ENCODE measurements around the gene ARHGEF17.
A peak's percentile ranks its signal among the peaks of the same experiment; 100 is the strongest.

Gene ARHGEF17

DNA sequence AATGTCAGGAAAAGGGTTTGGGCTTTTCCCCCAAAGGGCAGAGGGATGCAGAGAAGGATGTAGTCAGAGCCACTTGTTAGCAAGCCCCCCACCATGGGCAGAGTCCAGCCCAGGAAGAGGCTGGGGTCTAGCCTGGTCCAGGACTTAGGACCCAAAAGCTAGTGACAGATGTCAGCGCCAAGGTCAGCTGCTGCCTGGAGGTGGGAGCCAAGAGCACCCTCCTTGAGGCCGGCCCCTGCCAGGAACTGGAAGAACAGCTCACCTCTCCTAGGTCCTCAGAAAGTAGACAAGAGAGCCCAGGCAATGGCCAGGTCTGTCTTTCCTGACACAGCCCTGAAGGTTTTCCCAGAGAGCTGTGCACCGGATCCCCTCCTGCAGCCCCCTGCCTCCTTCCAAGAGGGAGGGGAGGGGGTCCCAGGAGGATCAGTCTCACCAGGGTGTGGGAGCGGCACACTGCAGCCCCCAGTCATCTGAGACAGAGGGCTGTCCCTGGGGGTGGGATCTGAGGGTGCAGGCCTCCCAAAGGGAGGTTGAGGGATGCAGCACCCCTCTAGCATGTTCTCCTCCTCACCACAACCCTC, 14.6 kb upstream of the ARHGEF17 start:
- no peak for DNase-seq

DNA sequence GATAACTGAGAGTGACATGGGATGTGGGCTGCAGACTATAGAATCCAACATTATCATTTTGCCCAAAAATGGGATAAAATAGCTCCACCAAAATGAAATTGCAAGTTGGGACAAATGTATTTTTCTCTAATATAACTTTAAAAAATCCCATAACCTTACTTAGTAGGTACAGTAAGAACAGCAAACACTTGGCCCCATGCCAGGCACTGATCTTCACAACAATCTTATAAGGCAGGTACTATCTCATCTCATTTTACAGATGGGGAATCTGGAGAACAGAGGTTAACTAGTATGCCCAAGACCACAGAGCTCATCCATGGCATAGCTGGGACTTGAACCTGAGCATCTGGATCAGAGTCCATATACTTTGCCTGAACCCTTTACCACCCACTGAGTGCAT, 13.5 kb upstream of the ARHGEF17 start:
- DNase-seq: no peak

DNA sequence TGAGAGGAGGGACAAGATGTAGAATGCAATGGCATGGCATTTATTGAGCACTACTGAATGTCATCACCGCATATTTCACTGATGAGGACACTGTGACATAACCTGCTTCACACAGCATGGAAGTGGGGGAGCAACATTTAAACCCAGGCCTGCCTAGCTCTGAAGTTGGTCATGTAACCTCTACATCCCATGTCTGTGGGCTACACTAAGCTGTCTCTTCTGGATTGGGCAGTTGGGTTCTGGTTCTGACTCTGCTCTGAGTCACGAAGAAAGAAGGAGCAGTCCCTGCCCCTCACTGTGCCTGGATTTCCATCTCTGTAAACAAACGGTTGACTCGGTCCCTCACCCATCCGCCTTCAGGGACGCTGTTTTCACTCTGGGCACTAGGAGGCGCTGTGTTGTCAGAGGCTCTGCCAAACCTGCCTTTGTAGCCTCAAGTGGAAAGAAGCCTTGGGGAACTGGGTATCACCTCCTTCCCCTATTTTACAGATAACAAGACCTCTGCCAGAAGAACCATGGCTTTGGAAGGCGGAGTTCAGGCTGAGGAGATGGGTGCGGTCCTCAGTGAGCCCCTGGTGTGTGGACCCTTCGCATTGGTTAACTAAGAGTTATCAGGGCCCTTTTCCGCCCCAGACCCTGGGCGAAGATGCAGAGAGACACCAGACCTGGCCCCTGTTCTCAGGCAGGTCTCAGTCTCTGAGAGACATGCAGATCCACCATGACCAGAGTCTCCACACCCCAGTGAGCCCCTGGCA, 12.7 kb upstream of the ARHGEF17 start:
- peak; percentile 67 for DNase-seq

DNA sequence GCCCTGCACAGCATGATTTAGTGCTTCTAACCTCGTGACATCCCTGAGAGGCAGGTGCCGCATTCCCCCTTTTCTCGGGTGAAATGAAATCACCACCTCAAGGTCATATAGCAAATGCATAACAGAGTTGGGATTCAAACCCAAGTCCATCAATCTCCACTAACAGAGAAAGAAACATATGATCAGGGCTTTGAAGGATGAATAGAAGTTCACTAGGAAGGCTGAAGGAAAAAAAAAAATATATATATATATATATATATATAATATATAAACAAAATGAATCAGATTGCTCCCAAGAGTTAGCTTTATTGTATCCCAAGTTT, 12.1 kb upstream of the ARHGEF17 start:
- DNase-seq: no peak

DNA sequence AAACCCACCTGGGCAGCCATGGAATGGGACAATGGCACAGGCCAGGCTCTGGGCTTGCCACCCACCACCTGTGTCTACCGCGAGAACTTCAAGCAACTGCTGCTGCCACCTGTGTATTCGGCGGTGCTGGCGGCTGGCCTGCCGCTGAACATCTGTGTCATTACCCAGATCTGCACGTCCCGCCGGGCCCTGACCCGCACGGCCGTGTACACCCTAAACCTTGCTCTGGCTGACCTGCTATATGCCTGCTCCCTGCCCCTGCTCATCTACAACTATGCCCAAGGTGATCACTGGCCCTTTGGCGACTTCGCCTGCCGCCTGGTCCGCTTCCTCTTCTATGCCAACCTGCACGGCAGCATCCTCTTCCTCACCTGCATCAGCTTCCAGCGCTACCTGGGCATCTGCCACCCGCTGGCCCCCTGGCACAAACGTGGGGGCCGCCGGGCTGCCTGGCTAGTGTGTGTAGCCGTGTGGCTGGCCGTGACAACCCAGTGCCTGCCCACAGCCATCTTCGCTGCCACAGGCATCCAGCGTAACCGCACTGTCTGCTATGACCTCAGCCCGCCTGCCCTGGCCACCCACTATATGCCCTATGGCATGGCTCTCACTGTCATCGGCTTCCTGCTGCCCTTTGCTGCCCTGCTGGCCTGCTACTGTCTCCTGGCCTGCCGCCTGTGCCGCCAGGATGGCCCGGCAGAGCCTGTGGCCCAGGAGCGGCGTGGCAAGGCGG, 11.4 kb upstream of the ARHGEF17 start:
- no peak for DNase-seq

DNA sequence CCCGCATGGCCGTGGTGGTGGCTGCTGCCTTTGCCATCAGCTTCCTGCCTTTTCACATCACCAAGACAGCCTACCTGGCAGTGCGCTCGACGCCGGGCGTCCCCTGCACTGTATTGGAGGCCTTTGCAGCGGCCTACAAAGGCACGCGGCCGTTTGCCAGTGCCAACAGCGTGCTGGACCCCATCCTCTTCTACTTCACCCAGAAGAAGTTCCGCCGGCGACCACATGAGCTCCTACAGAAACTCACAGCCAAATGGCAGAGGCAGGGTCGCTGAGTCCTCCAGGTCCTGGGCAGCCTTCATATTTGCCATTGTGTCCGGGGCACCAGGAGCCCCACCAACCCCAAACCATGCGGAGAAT, 10.9 kb upstream of the ARHGEF17 start:
- no peak for DNase-seq

DNA sequence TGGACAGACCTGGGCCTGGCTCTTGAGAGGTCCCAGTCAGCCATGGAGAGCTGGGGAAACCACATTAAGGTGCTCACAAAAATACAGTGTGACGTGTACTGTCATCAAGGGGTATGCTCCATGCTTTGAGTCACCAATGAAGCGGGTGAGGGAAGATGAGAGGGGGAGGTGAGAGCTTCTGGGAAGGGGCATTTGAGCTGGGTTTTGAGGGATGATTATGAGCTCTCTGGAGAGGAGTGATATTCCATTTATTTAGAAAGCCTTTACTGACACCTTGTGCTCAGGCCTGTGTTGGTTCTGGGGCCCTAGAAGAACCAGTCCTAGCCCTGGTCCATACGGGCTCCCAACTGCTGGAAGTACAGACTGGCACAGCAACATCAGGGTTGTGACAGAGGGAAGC, 10.4 kb upstream of the ARHGEF17 start:
- no peak for DNase-seq

DNA sequence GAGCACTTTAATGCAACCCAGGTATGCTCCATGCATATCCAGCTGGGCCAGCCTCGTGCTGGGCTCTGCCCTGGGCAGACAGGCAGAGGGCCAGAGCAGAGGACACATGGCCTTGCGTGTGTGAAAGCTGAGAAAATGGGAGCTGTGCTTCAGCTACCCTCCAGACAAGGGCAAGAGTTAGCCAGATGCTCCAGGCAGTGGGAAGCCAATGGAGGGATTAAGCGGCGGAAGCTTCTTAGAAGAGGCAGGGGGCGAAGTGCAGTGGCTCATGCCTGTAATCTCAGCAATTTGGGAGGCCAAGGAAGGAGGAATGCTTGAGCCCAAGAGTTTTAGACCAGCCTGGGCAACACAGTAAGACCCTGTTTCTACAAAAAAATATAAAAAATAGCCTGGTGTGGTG, 9.8 kb upstream of the ARHGEF17 start:
- DNase-seq: no peak

DNA sequence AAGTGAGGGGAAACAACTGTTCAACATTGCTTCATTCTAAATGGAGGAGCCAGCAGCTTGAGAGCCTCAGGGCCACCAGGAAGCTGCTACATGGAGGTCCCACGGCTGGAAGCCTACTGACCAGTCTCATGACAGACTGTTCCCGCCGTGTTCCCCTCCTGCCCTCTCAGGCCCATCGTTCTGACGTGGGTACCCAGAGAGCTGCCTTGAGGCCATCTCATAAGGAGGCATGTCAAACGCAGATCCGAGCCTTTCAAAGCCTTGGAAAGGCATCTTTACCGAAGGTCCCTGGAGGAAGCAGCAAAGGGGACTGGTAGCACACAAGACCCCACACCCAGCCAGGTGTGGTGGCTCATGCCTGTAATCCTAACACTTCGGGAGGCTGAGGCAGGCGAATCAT, 8.3 kb upstream of the ARHGEF17 start:
- no peak for DNase-seq

DNA sequence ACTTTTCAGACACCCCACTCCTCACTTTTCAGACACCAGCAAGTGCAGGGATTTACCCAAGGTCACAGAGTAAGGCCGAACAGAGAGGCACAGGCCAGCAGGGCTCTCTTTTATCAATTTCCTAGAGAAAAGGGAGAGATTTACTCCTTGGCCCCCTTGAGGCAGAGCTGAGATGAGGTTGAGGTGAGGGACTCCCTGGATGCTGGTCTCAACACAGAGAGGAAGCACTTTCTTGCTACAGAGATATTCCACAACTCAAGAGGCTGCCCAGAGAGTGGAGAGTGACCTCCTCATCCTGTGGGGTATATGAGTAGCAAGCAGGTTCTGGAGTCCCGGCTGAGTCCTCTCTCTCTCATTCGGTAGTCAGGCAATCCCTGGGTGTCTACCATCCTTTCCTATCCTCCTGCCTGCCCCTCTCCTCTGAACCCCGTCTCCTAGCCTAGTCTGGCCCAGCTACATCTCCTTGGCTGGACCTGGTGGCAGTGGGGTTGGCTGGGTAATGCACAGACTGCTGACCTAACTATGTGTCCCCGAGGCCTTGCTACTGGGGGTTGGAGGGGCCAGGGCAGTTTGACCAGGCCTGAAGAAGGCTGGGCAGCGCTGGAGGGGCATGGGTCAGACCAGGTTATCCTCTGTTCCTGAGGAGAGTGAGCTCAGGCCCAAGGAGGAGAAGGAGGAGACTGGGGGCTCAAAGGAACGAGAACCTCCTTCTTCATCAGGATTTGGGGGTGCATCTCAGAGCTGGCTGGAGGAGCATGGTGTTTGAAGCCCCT, 1.8 kb upstream of the ARHGEF17 start:
- DNase-seq: no peak

DNA sequence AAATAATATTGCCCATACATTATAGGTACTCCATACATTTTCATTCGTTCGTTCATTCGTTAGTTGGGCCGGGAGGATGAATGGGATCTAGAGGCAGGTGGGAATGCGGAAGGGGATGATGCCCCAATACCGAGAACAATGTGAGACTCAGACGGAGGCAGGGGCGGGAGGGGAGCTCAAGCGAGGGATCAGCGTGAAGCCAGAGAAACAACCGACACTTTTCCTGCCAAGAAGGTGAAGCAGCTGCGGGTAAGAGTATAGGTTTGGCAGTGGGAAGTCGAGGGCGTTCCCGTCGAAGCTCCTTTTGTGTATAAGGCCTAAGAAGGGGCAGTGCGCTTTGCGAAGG, 1.1 kb upstream of the ARHGEF17 start:
- no peak for DNase-seq

DNA sequence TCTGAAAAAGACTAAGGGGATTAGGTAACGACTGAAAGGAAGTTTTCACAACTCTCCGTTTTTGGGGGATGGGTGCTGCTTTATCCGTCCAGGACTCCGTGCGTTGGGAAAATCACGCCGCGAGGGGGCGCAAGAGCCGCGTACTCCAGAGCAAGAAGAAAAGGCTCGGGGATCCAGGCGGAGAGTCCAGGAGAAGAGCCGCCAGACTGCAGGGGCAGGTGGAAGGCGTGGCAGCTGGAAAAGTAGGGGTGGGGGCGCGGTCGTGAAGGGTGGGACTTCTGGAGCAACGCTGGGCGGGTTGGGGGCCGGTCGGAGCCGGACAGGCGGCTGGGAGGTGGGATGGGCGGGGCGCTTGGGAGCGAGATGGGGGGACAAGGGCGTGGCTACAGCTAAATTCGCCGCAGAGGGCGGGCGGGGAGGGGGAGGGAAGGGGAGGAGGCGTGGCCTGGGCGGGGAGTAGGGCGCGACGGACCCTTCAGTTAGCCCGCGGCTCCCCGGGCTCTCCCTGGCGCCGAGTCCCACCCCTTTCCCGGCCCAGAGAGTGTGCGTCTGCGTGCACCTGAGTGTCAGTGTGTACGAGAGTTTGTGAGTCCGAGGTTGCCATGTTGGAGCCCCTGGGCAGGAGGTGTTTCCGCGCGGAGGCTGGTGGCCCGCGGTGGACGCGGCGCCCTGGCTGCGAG, 613 bp upstream of the ARHGEF17 start:
- peak; percentile 98 for DNase-seq

DNA sequence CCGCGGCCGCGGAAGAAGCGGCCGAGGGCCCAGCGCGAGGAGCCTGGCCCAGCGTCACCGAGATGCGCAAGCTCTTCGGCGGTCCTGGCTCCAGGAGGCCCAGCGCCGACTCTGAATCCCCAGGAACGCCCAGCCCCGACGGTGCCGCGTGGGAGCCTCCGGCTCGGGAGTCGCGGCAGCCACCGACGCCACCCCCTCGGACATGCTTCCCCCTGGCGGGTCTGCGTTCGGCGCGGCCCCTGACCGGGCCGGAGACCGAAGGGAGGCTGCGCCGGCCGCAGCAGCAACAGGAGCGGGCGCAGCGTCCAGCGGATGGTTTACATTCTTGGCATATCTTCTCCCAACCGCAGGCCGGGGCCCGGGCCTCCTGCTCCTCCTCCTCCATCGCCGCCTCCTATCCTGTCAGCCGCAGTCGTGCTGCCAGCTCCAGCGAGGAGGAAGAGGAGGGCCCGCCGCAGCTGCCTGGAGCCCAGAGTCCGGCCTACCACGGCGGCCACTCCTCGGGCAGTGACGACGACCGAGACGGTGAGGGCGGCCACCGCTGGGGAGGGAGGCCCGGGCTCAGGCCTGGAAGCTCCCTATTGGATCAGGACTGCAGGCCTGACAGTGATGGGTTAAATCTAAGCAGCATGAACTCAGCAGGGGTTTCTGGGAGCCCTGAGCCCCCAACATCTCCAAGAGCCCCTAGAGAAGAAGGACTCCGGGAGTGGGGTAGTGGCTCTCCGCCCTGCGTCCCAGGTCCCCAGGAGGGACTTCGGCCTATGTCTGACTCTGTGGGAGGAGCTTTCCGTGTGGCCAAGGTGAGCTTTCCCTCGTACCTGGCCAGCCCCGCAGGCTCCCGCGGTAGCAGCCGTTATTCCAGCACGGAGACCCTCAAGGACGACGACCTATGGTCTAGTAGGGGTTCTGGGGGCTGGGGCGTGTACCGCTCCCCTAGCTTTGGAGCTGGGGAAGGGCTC, 1.2 kb downstream of the ARHGEF17 start:
- DNase-seq: peak; percentile 90

DNA sequence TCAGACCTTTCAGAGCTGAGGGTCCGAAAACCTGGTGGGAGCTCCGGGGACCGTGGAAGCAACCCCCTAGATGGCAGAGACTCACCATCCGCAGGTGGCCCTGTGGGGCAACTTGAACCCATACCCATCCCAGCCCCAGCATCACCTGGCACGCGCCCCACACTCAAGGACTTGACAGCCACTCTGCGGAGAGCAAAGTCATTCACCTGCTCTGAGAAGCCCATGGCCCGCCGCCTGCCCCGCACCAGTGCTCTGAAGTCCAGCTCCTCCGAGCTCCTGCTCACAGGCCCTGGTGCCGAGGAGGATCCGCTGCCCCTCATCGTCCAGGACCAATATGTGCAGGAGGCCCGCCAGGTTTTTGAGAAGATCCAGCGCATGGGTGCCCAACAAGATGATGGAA, 2.0 kb downstream of the ARHGEF17 start:
- DNase-seq: no peak

DNA sequence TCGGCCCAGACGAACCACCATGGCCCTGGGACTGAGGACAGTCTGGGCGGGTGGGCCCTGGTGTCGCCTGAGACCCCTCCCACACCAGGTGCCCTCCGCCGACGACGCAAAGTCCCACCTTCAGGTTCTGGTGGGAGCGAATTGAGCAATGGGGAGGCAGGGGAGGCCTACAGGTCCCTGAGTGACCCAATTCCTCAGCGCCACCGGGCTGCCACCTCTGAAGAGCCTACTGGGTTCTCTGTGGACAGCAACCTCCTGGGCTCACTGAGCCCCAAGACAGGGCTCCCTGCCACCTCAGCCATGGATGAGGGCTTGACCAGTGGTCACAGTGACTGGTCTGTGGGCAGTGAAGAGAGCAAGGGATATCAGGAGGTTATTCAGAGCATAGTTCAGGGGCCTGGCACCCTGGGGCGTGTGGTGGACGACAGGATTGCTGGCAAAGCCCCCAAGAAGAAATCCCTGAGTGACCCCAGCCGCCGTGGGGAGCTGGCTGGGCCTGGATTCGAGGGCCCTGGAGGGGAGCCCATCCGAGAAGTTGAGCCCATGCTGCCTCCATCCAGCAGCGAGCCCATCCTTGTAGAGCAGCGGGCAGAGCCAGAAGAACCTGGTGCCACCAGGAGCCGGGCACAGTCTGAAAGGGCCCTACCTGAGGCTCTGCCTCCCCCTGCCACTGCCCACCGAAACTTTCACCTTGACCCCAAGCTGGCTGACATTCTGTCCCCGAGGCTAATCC, 2.8 kb downstream of the ARHGEF17 start:
- no peak for DNase-seq

DNA sequence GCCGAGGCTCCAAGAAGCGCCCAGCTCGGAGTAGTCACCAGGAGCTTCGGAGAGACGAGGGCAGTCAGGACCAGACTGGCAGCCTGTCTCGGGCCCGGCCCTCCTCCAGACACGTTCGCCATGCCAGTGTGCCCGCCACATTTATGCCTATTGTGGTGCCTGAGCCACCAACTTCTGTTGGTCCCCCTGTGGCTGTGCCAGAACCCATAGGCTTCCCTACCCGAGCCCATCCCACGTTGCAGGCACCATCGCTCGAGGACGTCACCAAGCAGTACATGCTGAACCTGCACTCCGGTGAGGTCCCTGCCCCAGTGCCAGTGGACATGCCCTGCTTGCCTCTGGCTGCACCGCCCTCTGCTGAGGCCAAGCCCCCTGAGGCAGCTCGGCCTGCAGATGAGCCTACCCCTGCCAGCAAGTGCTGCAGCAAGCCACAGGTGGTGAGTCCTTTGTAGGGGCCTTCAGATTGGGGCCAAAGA, 3.4 kb downstream of the ARHGEF17 start:
- DNase-seq: no peak

DNA sequence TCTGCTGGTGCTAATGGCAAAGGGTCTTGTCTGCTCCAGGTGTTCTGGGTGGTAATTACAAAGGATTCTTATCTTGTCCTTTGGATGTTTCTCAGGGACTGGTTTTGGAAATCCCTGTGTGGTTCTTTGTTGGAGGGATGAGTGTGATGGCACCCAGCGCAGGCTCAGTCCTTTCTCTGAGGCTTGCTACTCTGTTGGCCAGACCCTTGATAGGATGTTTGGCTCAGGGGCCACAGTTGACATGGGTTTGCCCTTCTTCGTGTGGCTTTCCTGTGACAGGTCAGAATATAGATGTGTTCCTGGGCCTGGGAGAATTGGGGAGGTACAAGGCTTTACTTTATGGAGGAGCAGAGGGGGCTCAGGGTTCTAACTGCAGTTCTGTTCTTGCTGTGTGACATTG, 4.0 kb downstream of the ARHGEF17 start:
- DNase-seq: no peak

DNA sequence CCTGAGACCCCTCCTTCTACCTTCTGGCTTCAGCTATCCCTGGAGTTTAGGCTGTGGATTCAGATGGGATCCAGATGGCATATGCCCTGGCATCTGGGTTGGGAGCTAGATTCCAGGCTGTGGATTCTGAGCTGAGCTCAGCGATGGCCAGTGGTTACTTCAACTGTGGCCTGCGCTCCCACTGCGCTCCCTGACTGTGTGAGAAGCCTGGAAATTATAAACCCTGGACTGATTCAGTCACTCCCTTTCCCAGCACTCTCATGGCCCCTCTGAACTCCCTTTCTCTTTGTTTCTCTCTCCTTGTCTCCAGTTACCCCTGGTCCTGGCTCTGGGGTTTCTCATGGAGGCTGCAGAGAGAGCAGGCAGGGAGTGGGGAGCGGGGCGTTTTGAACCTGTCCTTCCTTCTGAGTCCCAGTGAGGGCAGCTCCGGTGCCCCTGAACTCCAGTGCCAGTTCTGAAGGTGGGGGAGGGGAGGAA, 4.8 kb downstream of the ARHGEF17 start:
- DNase-seq: peak; percentile 54

DNA sequence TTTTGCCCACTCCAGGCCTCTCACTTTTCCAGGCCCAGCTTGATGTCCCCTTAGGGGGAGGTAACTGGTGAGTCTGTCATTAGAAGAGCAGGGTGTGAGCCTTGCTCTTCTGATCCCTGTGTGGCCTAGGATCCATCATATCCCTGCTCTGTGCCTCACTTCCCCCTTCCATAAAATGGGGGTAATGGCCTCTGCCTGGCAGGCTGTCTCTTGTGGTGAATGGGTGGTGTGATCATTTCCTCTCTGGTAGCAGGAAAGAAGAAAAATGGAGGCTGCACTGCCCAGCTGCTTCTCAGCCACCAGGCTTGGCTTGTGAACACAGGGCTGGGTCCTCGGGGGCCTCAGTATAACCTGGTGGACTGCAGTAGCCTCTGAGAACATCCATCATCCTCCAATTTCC, 5.6 kb downstream of the ARHGEF17 start:
- no peak for DNase-seq

DNA sequence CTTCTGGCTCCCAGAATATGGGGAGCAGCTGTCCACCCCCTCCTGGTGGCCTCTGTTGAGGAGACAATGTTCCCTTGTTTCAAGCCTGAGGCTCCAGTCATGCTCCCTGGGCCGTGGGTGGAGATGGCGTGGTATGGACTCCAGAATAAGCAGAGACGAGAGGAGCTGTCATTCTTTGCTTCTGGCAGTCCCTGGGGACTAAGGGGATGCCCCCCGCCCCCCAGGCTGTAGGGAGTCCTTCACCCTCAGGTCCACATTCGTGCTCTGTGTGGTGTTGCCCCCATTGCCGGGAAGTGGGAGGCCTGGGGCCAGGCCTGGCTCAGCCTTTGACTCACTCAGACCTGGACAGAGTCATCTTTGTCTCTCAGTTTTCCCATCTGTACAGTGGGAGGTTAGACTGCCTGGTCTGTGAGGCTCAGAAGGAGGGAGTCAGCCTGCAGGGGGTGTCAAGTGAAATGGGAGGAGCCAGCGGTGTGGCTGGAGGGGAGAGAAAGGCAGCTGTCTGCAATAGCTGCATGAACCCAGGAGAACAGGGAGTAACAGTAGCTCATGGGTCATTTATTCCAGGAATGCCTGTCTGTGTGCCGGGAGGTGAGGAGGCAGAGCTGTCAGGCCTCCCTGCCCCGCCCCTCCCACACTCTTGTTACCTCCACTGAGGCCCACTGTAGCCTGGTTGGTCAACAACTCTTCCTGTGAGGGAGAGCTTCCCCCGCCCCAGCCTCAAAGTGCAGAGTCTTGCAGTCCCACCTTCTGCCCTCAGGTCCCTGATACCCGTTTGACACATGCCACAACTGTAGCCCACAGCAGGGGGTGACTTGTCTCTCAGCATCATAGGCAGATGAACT, 6.3 kb downstream of the ARHGEF17 start:
- DNase-seq: peak; percentile 58

Data from right forelimb (tissue), 1 donor.